ENCODE data around the gene UBXN1.
"Not testable (repeated sequence)": the region's sequence is repeated elsewhere in the genome, so short reads cannot be mapped to it uniquely, and the experiment has no call there.

The UBXN1 gene

DNA sequence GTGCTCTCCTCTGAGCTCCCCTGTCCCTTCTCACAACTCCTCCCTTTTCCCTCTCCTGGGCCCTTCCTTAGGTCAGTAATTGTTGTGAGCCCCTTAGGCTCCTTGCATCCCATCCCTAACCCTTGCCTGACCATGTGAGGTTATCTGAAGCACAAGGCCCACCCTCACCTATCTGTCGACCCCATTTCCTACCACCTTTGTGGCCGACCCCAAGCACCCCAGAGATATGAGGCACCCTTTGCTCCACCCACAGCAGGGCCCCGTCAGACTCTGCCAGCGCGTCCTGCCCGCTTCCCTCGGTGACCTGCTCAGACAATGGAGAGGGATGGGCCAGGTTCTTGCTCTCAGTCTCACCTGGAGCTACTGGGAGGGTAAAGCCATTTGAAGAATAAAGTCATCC, 29.9 kb upstream of the UBXN1 start:
- no peak for DNase-seq (ENCODE audit: low read depth)

DNA sequence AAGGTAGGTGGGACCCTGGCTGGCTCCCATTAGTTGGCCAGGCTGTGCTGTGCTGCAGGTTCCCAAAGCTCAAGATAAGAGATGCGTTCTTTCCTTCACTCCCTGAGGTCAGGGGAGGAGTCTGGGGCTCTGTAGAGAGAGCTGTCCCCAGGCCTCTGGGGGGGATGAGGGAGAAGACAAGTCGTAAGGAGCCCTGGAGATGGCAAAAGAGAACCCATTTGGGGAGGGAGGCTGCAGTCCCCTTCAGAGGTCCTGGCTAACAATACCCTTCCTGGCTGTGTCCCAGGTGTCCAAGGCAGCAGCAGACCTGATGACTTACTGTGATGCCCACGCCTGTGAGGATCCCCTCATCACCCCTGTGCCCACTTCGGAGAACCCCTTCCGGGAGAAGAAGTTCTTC, 29.5 kb upstream of the UBXN1 start:
- no peak for DNase-seq (ENCODE audit: low read depth)

DNA sequence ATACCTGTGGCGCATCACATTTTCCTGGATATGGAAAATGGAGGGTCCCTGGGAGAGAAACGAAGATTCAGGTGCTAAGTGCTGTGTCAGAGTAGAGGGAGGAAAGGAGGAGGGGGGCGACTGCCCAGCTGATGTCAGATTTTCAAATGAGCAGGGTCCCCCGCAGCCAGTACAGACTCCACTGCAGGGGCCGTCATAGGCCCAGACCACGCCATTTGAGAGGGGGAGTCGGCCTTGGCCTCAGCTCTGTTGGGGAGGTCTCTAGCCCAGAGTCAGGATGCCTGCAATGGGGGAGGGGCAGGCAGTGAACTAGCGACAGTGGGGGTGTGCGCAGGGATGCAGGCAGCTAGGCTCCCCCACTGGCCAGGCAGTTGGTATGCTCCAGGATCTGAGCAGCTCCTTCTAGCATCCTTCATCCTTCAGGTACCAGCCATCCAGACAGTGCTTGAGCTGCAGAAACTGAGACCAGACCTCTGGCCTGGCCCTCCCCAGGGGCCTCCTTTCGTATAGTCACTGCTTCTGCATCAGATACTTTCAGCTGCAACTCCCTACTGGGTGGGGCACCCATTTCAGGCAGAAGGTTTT, 28.5 kb upstream of the UBXN1 start, which contains the start of the genes BSCL2 and GNG3:
Gene BSCL2, minus strand, starts transcription at position 148 of the 585 bp plus-strand sequence. CDS start 229 bp downstream, outside the sequence.
Gene GNG3, plus strand, starts transcription at position 400 of the 585 bp plus-strand sequence. CDS start 620 bp downstream, outside the sequence.
- DNase-seq (ENCODE audit: low read depth): no peak

DNA sequence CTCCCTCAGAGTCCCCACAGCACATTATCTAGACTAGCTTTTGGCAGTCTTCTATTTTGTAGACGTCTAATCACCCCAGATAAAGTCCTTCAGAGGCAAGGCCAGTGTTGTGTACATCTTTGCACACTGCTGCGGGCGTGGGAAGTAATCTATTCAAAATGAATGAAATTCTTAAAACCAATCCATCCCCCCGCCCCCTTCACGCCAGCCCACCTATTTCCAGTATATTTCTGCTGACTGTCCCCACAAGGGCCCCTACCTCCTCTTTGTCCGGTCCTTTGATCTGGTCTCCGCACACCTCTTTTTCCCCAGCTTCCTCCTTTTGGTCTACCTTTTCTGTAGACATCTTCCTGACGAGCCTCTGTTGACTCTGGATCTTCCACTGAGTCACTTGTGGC, 28.0 kb upstream of the UBXN1 start:
- DNase-seq (ENCODE audit: low read depth): no peak

DNA sequence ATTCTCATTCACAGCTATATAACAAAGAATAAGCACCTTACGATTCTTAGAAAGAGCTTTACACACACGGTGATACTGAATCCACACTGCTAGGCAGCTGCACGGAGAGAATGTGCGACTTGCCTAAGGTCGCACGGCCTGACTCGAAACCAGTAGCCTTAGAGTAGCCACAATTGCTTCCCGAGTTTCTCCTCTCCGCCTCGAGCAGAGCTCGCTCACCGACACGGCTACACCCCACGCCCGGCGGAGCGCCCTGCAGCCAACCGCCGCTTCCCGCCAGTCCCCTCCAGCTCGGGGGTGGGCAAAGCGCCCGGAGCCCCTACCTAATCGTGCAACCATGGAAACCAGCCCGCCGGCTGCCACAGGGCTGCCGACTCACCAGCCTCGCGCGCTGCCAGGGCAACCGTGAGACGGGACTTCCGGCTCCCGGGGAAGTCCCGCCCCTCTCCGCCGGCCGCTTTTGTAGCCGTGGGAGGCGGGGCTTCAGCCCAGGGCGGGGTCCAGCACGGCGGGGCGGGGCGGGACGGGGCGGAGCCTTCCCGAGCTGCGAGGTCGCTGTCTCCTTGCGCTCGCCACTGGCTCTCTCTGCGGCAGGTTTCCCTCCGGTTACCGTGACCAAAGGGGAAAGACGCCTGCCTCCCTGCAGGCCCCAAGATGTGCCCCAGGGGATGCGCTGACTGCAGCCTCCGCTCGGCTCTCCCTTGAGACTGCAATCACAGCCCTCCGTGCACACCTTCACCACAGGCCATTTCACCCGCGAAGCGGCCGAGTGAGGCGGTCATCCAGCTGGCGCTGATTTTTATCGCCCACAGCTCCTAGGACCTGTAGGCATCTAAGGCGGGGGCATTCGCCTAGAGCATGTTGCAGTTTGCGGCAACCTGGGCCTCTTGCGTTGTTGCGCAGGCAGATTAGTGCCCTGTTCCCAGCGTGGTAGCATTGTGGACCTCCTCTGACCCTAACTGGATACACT, 27.3 kb upstream of the UBXN1 start:
- DNase-seq (ENCODE audit: low read depth): peak; percentile 93

DNA sequence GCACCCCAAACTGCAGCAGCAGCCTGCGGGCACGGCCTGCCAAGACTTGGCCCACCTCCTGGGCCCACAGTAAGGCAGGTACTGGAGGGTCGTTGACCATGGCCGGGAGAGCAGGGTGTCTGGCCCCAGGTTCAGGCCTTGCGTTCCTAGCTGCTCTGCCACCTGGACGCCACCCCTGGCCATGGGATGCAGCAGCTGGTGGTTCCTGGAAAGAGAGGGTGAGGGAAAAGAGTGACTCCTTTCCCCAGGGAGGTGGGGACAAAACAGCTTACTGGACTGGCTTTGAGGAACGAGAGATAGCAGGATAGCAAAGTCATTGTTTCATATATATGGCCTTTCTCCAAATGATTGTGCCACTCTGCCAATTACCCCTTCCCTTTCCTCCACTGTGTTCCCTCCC, 26.5 kb upstream of the UBXN1 start:
- peak; percentile 40 for DNase-seq (ENCODE audit: low read depth)

DNA sequence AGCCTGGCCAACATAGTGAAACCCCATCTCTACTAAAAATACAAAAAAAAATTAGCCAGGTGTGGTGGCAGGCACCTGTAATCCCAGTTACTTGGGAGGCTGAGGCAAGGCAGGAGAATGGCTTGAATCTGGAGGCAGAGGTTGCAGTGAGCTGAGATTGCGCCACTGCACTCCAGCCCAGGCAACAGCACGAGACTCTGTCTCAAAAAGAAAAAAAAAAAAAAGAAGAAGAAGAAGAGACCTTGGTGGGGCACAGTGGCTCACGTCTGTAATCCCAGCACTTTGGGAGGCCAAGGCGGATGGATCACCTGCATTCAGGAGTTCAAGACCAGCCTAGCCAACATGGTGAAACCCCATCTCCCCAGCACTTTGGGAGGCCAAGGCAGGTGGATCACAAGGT, 25.0 kb upstream of the UBXN1 start:
- DNase-seq (ENCODE audit: low read depth): not testable (repeated sequence)

DNA sequence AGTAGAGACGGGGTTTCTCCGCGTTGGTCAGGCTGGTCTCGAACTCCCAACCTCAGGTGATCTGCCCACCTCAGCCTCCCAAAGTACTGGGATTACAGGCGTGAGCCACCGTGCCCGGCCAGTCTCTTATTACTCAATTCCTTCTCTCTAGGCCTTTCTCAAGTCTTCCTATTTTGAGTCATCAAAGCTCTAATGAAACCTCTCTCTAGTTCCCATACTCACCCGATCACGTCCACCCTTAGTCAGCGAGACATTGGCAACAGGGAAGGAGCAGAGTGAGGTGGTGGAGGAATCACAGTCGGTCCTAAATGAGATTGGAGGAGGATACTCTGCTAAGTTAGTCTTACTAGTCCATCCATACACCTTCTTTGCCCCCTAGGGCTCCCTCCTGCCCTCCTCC, 23.4 kb upstream of the UBXN1 start:
- DNase-seq (ENCODE audit: low read depth): no peak

DNA sequence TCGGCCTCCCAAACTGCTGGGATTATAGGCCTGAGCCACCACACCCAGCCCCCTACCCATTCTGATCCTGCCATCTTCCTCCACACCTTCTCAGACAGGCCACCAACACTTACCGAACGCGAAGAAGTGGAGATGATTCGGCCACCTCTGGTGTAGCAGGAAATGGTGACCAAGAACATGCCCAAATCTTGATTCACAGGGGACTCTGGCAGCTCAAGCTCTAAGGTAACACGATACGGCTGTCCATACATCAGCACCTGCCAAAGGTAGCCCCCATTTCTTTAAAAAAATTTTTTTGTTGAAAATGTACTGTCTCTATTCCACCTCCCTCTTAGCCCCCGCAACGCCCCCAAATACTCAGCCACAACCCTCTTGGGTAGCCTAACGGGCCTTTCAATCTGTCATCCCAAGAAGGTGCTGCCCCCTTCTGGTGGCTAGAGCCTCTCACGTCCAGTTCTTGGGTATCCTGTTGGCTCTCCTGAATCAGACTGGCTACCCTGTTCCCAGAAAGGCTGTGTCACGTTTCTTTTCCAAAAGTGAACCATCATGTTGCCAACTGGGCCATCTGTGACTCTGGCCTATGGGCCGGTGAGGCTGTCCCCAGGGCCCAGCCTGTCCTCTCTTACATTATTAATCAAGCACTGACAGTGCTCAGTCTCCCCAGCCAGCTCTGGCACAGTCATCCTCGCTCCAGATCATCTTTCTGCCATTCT, 15.7 kb upstream of the UBXN1 start:
- peak; percentile 81 for DNase-seq (ENCODE audit: low read depth)

DNA sequence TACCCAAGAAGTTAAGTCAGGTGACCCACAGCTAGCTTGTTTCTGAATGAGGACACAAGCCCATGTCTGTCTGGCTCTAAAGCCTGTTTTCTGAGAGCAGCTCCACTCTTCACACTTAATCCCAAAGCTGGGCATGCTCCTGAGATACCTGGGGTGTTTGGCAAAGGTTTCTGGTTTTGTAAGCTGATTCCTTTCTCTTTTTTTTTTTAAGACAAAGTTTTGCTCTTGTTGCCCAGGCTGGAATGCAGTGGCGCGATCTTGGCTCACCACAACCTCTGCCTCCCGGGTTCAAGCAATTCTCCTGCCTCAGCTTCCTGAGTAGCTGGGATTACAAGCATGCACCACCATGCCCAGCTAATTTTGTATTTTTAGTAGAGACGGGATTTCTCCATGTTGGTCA, 14.8 kb upstream of the UBXN1 start:
- DNase-seq (ENCODE audit: low read depth): not testable (repeated sequence)

DNA sequence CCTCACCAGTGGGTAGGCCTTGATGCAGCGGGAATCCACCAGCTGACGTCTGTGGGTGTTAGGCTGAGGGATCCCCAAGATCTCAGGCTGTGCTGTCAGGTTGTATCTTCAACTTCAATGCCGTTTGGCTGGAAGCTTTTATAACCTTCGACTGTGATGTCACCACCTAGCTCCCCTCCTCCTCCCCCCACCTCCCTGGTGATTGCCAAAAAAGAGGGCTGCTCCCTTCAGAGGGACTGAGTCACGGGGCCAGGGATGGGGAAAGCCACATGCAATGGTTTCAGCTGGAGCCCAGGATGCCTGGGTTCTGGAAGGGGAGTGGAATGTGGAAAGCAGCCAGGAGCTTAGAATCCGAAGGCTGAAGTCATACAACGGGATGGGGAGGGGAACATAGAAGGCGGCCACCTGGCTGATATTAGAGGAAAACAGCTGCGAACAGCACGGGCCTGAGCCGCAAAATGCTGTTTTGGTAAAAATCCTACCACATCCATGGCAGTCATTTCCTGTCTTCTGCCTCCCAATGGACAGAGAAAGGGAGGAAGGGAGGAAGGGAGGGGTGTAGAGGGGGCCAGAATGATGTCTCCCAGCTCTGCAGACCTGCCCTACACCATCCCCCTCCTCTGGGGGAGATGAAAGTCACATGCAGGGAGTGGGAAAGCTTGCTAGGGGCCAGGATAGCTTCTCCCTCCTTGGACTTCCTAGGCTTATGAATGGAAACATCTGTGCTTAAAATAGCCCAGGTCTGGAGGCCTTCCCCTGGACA, 10.7 kb upstream of the UBXN1 start, which contains the start of gene LRRN4CL:
Gene LRRN4CL, minus strand, starts transcription at position 110 of the 763 bp plus-strand sequence. CDS start 1,022 bp downstream, outside the sequence.
- peak; percentile 96 for DNase-seq (ENCODE audit: low read depth)

DNA sequence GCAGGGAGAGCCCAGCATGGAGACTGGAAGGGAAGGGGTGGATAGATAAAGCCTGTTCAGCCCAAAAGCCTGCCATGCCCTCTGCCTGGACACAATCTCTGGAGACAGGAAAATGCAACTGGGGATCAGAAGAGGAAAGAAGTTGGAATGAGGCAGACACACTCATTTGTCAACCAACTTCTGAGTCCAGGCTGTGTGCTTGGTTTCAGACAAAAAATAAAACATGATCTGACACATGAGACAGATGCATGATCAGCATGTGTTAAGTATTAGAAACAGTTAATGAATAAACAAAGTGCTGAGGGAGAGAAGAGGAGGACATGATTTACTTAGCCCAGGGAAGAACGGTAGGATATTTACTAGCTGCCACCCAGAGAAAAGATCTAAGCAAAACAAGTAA, 9.6 kb upstream of the UBXN1 start:
- no peak for DNase-seq (ENCODE audit: low read depth)

DNA sequence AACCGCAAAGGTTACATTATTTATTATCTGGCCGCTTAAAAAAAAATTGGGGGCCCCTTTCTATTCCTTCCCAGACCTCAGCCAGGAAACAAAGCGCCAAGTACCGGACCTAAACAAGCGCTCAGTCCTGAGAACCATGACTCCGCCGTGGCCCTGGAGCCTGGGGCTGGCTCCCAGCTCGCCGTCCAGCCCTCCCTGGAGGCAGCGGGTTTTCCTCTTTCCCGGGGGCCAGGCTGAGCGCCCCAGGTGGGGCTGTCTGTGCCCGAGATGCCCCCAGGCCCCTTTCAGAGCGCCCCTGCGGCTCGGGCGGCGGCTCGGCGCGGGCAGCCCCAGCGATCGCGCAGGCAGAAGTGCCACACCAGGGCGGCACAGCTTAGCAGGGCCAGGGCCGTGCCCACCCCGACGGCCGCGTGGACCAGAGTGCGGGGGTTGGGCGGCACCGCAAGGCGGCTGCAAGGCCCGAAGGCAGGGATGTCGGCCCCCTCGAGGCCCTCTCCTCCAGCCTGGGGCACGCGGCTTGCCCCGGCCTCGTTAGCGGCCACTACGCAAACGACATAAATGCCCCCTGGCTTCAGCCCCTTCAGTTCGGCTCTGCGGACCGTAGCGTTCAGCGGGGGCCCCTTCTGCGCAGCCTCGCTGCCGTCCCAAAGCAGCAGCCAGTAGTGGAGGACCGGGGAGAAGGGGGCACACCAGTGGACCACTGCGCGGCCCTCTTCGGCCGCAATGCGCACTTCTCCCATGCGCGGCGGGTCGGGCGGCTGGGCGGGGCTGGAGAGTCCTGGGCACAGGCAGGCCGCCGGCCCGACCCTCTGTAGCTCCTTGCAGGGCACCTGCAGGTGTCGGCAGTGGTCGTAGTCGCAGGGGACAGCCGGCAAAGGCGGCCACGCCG, 8.9 kb upstream of the UBXN1 start:
- no peak for DNase-seq (ENCODE audit: low read depth)

DNA sequence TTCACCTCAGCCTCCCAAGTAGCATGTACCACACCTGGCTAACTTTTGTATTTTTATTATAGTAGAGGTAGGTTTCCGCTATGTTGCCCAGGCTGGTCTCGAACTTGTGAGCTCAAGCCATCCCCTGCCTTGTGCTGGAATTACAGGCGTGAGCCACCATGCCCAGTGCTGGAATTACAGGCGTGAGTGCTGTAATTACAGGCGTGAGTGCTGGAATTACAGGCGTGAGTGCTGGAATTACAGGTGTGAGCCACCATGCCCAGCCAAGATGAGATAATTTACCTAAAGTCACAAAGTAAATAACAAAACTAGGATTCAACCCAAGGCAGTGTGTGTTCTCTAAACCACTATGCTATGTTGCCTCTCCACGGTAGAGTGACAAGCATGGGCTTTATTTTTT, 3.6 kb upstream of the UBXN1 start:
- DNase-seq (ENCODE audit: low read depth): no peak

DNA sequence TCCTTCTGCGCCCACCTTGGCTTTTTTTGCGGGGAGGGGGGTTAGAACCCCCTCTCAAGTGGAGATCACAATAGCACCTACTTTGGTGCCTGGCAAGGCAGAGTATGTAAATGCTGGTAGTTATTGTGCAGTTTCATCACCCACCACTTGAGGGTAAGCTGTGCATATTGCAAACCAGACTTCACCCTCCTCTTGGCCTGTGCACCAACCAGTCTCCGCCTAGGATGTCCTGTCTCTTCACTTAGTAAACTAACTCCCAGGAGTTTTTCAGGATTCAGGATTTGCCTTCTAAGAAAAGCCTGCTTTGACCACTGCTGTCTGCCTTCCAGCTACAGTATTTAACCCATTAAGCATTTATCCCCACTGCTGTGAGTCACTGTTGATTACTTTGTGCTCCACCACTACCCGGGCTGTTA, 2.0 kb upstream of the UBXN1 start:
- DNase-seq (ENCODE audit: low read depth): peak; percentile 88

DNA sequence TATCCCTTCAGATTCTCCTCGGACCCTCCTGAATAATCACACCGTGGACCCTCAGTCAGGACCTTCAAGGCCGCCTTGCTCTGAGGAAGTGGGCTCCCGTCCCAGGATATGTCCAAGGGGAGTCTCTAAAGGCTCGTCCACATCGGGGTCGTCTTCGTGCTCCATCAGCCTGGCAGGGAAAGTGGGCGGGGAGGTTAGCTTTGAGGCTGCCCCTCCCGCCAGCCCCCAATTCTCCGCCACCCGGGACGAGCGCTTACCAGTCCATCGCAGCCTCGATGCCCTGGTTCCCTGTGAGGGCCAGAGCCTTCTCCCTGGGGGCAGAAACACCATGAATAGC, 472 bp downstream of the UBXN1 start:
- no peak for DNase-seq (ENCODE audit: low read depth)

DNA sequence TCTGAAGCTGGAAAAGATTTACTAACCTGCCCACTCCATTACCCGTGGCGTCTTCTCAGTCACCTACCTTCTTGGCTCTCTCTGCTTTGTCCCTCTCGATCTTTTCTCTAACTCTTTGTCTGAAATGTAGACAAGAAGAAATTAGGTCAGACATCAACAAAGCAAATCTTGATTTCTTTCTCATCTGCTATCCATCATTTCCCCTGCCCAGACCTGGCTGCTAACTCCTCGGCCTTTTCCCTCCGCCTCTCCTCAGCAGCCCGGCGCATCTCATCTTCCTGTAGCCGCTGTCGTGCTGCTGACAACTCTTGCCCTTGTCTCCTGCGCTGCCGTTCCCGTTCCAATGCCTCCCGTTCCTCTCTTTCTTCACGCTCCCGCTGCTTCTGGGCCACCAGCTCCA, 1.2 kb downstream of the UBXN1 start:
- no peak for DNase-seq (ENCODE audit: low read depth)

DNA sequence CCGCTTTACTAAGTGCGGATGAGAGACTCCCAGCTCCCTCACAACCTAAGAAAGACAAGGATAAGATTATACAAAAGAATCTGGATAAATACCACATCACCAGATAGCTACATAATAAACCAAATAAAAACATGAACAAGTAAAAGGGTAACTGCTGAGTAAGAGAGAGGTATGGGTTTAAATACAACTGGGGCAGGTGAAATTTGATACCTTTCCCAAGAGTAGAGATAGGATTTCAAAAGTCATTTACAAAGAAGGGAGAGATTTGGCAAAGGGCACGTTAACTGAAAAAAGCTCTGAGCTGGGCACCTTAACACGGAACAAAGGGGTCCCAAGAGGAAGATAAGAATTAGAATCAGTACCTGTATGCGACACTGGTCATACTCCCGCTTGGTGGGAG, 1.7 kb downstream of the UBXN1 start:
- DNase-seq (ENCODE audit: low read depth): peak; percentile 30

DNA sequence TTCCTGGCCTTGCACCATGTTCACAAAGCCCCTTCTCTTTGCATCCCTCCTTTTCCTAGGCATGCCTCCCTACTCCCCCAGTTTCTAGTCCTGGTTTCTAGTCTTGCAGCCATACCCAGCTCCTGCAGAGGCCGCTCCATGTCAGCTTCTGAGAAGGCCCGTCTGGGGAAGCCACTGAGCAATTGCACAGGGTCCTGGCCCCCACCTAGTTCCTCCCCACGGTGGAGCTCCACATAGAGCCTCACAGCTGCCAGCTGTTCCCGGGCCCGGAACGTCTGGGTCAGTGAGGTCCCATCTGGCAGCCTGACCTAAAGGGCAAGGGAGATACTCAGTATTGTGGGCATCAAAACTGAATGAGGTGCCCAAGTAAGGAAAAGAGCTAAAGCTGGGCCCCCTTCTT, 2.2 kb downstream of the UBXN1 start:
- DNase-seq (ENCODE audit: low read depth): no peak

DNA sequence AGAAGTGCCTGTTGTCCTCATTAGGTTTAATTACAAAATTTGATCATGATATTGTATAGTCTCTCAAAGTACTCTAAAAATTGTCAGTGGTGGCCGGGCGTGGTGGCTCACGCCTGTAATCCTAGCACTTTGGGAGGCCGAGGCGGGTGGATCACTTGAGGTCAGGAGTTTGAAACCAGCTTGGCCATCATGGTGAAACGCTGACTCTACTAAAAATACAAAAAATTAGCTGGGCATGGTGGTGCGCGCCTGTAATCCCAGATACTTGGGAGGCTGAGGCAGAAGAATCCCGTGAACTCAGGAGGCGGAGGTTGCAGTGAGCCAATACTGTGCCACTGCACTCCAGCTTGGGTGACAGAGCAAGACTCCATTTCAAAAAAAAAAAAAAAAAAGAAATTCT, 3.5 kb downstream of the UBXN1 start:
- not testable (repeated sequence) for DNase-seq (ENCODE audit: low read depth)

DNA sequence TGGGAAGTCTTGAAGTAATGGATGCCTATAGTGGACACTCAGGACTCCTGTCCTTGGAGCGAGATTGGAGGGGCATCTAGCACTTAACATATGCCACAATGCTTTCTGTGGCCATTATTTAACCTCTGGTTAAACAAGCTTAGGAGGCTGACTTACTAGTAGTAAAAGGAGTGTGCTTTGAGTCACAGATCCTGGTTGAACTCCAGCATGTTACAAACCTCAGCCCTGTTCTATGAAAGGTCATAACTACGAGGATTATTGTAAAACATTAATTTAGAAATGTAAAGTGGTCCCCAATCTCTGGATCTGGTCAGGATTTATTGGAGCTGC, 5.7 kb downstream of the UBXN1 start:
- DNase-seq (ENCODE audit: low read depth): no peak
